Measurements from ENCODE around the gene MPPE1. TPM values are rescaled to one million over a fixed set of nuclear protein-coding genes. Genes with fewer than 3 reads are reported as not detected.

Gene MPPE1
- total RNA-seq, 1 experiment from 2014 or later: 37.6 TPM

- no peaks in the 10 kb centered on the region for H3K27me3 Mint-ChIP-seq (ENCODE audit: unreplicated experiment)
- H3K4me3 Mint-ChIP-seq (ENCODE audit: low read depth, unreplicated experiment): no peak overlapping the region
- H3K27ac Mint-ChIP-seq (ENCODE audit: unreplicated experiment): no peak overlapping the region
- no peaks in the 10 kb centered on the region for H3K36me3 Mint-ChIP-seq (ENCODE audit: insufficient read depth, unreplicated experiment)
- no peaks in the 10 kb centered on the region for H3K4me1 Mint-ChIP-seq (ENCODE audit: low read depth, unreplicated experiment)
- no peaks in the 10 kb centered on the region for H3K9me3 Mint-ChIP-seq (ENCODE audit: low read depth, unreplicated experiment)
- intact Hi-C loops (cut with micrococcal nuclease; ENCODE audit: unreplicated experiment): no loop called here
- TF ChIP-seq CTCF (IDR thresholded peaks at IDR 0.05; ENCODE audit: unreplicated experiment): no peak
- CTCF ChIA-PET: no interaction called here
- no TSS peak for BruUV-seq (replicated peaks)
- DNase-seq: no peak
Measured at GRCh38 chr18:11839556-11839955, 68.6 kb downstream of the MPPE1 start.

GRCh38 chr18:11834772-11835171, 73.3 kb downstream of the MPPE1 start:
- no peak overlapping the region for H3K4me3 Mint-ChIP-seq (ENCODE audit: low read depth, unreplicated experiment)
- H3K4me1 Mint-ChIP-seq (ENCODE audit: low read depth, unreplicated experiment): no peaks in the 10 kb centered on the region
- CTCF ChIA-PET: no interaction called here
- no peak for TF ChIP-seq CTCF (IDR thresholded peaks at IDR 0.05; ENCODE audit: unreplicated experiment)
- BruUV-seq (replicated peaks): no TSS peak
- intact Hi-C loops (cut with micrococcal nuclease; ENCODE audit: unreplicated experiment): no loop called here
- no peaks in the 10 kb centered on the region for H3K9me3 Mint-ChIP-seq (ENCODE audit: low read depth, unreplicated experiment)
- H3K36me3 Mint-ChIP-seq (ENCODE audit: insufficient read depth, unreplicated experiment): no peaks in the 10 kb centered on the region
- H3K27ac Mint-ChIP-seq (ENCODE audit: unreplicated experiment): no peak overlapping the region
- DNase-seq: no peak
- no peaks in the 10 kb centered on the region for H3K27me3 Mint-ChIP-seq (ENCODE audit: unreplicated experiment)

Other genes with a start within 250 kb of the MPPE1 start
- 0.61 and 1.2 TPM in 2 replicates for gene GNAL, start 219.1 kb downstream of the MPPE1 start, total RNA-seq (2022)
- gene CHMP1B, start 56.9 kb downstream of the MPPE1 start, total RNA-seq (2022): 44.4 and 47.2 TPM in 2 replicates
- gene IMPA2, start 73.2 kb upstream of the MPPE1 start, total RNA-seq (2022): 30.9 and 34.8 TPM in 2 replicates
- not detected in 2 replicates for gene ANKRD62, start 185.5 kb upstream of the MPPE1 start, total RNA-seq (2022)